Activated naive CD4-positive, alpha-beta T cell treated with anti-CD3 and anti-CD28 coated beads, Interleukin-2, amount 10 ng/mL, durations not matched to agents 7 days and 5 days (primary cell): ENCODE data around the gene BPIFA2.
A peak's percentile ranks its signal among the peaks of the same experiment; 100 is the strongest.
"Not testable (repeated sequence)": the region's sequence is repeated elsewhere in the genome, so short reads cannot be mapped to it uniquely, and the experiment has no call there.

ENCODE experiments used
- CTCF ChIA-PET: fragments of 350-600 bp; sonication (Branson Sonifier 250); formaldehyde crosslinking; loops from one replicate; lab custom pipeline; 2021; ENCODE audit warnings: antibody characterized with exemption; lab: Charles Lee
- DNase-seq: peaks from one replicate; pipeline ENCODE4 v3.0.0-alpha.2; 2020
- H3K27ac Mint-ChIP-seq: one replicate; pipeline ENCODE4 v1.8.0; 2021; ENCODE audit warnings: mild to moderate bottlenecking, moderate library complexity, mixed read lengths
- H3K27me3 Mint-ChIP-seq: one replicate; pipeline ENCODE4 v1.8.0; 2021; ENCODE audit warnings: mild to moderate bottlenecking, mixed read lengths
- H3K36me3 Mint-ChIP-seq: one replicate; pipeline ENCODE4 v1.8.0; 2021; ENCODE audit warnings: mixed read lengths
- H3K4me1 Mint-ChIP-seq: one replicate; pipeline ENCODE4 v1.8.0; 2021; ENCODE audit warnings: mixed read lengths
- H3K4me3 Mint-ChIP-seq: one replicate; pipeline ENCODE4 v1.8.0; 2021; ENCODE audit warnings: mild to moderate bottlenecking, moderate library complexity, mixed read lengths
- H3K9me3 Mint-ChIP-seq: one replicate; pipeline ENCODE4 v1.8.0; 2021; ENCODE audit warnings: mixed read lengths

Gene BPIFA2

GRCh38 chr20:33169176-33169794 lies 1.3 kb downstream of the BPIFA2 start:
- Mint-ChIP-seq H3K9me3 (peaks cover 14% of the 10 kb centered on the region), H3K27me3 (peaks cover 7% of the 10 kb centered on the region), H3K27ac (no peak overlapping the region), H3K4me3 (no peak overlapping the region), H3K4me1 (no peaks in the 10 kb centered on the region), H3K36me3 (no peaks in the 10 kb centered on the region)
- CTCF ChIA-PET, result no interaction called here
- peak; percentile 33 for DNase-seq

GRCh38 chr20:33172781-33173180 lies 4.8 kb downstream of the BPIFA2 start:
- no peak for DNase-seq
- Mint-ChIP-seq H3K27me3 (peaks cover 4% of the 10 kb centered on the region), H3K4me1 (no peaks in the 10 kb centered on the region), H3K36me3 (no peaks in the 10 kb centered on the region), H3K4me3 (no peak overlapping the region), H3K9me3 (peaks cover 14% of the 10 kb centered on the region), H3K27ac (no peak overlapping the region)
- CTCF ChIA-PET, result no interaction called here

- CTCF ChIA-PET, result no interaction called here
- no peak overlapping the region for H3K4me3 Mint-ChIP-seq
- H3K9me3 Mint-ChIP-seq, result peaks cover 2% of the 10 kb centered on the region
- peaks cover 4% of the 10 kb centered on the region for H3K27me3 Mint-ChIP-seq
- no peak overlapping the region for H3K27ac Mint-ChIP-seq
- H3K4me1 Mint-ChIP-seq, result no peaks in the 10 kb centered on the region
- no peaks in the 10 kb centered on the region for H3K36me3 Mint-ChIP-seq
- no peak for DNase-seq
These were observed 7.2 kb downstream of the BPIFA2 start for GRCh38 chr20:33175123-33175522.

GRCh38 chr20:33176101-33176500 lies 8.1 kb downstream of the BPIFA2 start:
- no peaks in the 10 kb centered on the region for H3K4me1 Mint-ChIP-seq
- no peaks in the 10 kb centered on the region for H3K36me3 Mint-ChIP-seq
- DNase-seq, result no peak
- CTCF ChIA-PET, result no interaction called here
- H3K9me3 Mint-ChIP-seq, result no peaks in the 10 kb centered on the region
- H3K27ac Mint-ChIP-seq, result no peak overlapping the region
- peaks cover 4% of the 10 kb centered on the region for H3K27me3 Mint-ChIP-seq
- H3K4me3 Mint-ChIP-seq, result no peak overlapping the region

- DNase-seq, result no peak
- no peaks in the 10 kb centered on the region for H3K36me3 Mint-ChIP-seq
- no peaks in the 10 kb centered on the region for H3K9me3 Mint-ChIP-seq
- no peak overlapping the region for H3K27ac Mint-ChIP-seq
- CTCF ChIA-PET, result no interaction called here
- H3K4me3 Mint-ChIP-seq, result no peak overlapping the region
- no peaks in the 10 kb centered on the region for H3K4me1 Mint-ChIP-seq
- peaks cover 4% of the 10 kb centered on the region for H3K27me3 Mint-ChIP-seq
These were observed 9.9 kb downstream of the BPIFA2 start for GRCh38 chr20:33177866-33178265.

- CTCF ChIA-PET, result no interaction called here
- Mint-ChIP-seq H3K4me3 (no peak overlapping the region), H3K27me3 (peaks cover 4% of the 10 kb centered on the region), H3K36me3 (no peaks in the 10 kb centered on the region), H3K27ac (no peak overlapping the region), H3K4me1 (no peaks in the 10 kb centered on the region), H3K9me3 (peaks cover 4% of the 10 kb centered on the region)
- no peak for DNase-seq
These were observed 10.8 kb downstream of the BPIFA2 start for GRCh38 chr20:33178726-33179125.

- peaks cover 4% of the 10 kb centered on the region for H3K9me3 Mint-ChIP-seq
- H3K27me3 Mint-ChIP-seq, result peaks cover 4% of the 10 kb centered on the region
- H3K4me3 Mint-ChIP-seq, result no peak overlapping the region
- CTCF ChIA-PET, result no interaction called here
- H3K27ac Mint-ChIP-seq, result no peak overlapping the region
- DNase-seq, result no peak
- H3K4me1 Mint-ChIP-seq, result no peaks in the 10 kb centered on the region
- H3K36me3 Mint-ChIP-seq, result no peaks in the 10 kb centered on the region
These were observed 12.2 kb downstream of the BPIFA2 start for GRCh38 chr20:33180169-33180568.

GRCh38 chr20:33181482-33182093 lies 13.6 kb downstream of the BPIFA2 start:
- H3K27me3 Mint-ChIP-seq, result peaks cover 3% of the 10 kb centered on the region
- no peaks in the 10 kb centered on the region for H3K36me3 Mint-ChIP-seq
- CTCF ChIA-PET, result no interaction called here
- peaks cover 4% of the 10 kb centered on the region for H3K9me3 Mint-ChIP-seq
- no peak for DNase-seq
- H3K27ac Mint-ChIP-seq, result no peak overlapping the region
- no peak overlapping the region for H3K4me3 Mint-ChIP-seq
- no peaks in the 10 kb centered on the region for H3K4me1 Mint-ChIP-seq

- Mint-ChIP-seq H3K36me3 (no peaks in the 10 kb centered on the region), H3K27ac (no peak overlapping the region), H3K4me1 (no peaks in the 10 kb centered on the region), H3K4me3 (no peak overlapping the region), H3K27me3 (no peaks in the 10 kb centered on the region), H3K9me3 (peaks cover 4% of the 10 kb centered on the region)
- DNase-seq, result no peak
- CTCF ChIA-PET, result no interaction called here
These were observed 15.4 kb downstream of the BPIFA2 start for GRCh38 chr20:33183312-33183711.

- H3K9me3 Mint-ChIP-seq, H3K4me3 Mint-ChIP-seq, H3K4me1 Mint-ChIP-seq, H3K27me3 Mint-ChIP-seq, H3K36me3 Mint-ChIP-seq, H3K27ac Mint-ChIP-seq, DNase-seq, CTCF ChIA-PET: not testable (repeated sequence)
These were observed 17.2 kb downstream of the BPIFA2 start for GRCh38 chr20:33185031-33185590.

GRCh38 chr20:33187491-33187890 lies 19.5 kb downstream of the BPIFA2 start:
- H3K9me3 Mint-ChIP-seq, result peaks cover 4% of the 10 kb centered on the region
- no peak overlapping the region for H3K27ac Mint-ChIP-seq

GRCh38 chr20:33188421-33188820 lies 20.5 kb downstream of the BPIFA2 start:
- H3K27ac Mint-ChIP-seq, result no peak overlapping the region
- no peaks in the 10 kb centered on the region for H3K4me1 Mint-ChIP-seq
- peaks cover 4% of the 10 kb centered on the region for H3K27me3 Mint-ChIP-seq
- H3K9me3 Mint-ChIP-seq, result no peaks in the 10 kb centered on the region
- no peaks in the 10 kb centered on the region for H3K36me3 Mint-ChIP-seq
- H3K4me3 Mint-ChIP-seq, result no peak overlapping the region
- no peak for DNase-seq
- CTCF ChIA-PET, result no interaction called here

More at GRCh38 chr20:33187491-33187890, 19.5 kb downstream of the BPIFA2 start:
- CTCF ChIA-PET, result no interaction called here
- Mint-ChIP-seq H3K36me3 (no peaks in the 10 kb centered on the region), H3K4me1 (no peaks in the 10 kb centered on the region), H3K27me3 (peaks cover 3% of the 10 kb centered on the region), H3K4me3 (no peak overlapping the region)
- DNase-seq, result no peak

GRCh38 chr20:33191484-33191883 lies 23.5 kb downstream of the BPIFA2 start:
- CTCF ChIA-PET, result no interaction called here
- H3K36me3 Mint-ChIP-seq, result no peaks in the 10 kb centered on the region
- no peaks in the 10 kb centered on the region for H3K9me3 Mint-ChIP-seq
- no peaks in the 10 kb centered on the region for H3K4me1 Mint-ChIP-seq
- no peak for DNase-seq
- no peak overlapping the region for H3K27ac Mint-ChIP-seq
- H3K4me3 Mint-ChIP-seq, result no peak overlapping the region
- H3K27me3 Mint-ChIP-seq, result peaks cover 7% of the 10 kb centered on the region

GRCh38 chr20:33191955-33192354 lies 24.0 kb downstream of the BPIFA2 start:
- H3K4me3 Mint-ChIP-seq, result no peak overlapping the region
- no peaks in the 10 kb centered on the region for H3K9me3 Mint-ChIP-seq
- H3K36me3 Mint-ChIP-seq, result no peaks in the 10 kb centered on the region
- no peaks in the 10 kb centered on the region for H3K4me1 Mint-ChIP-seq
- CTCF ChIA-PET, result no interaction called here
- no peak for DNase-seq
- H3K27me3 Mint-ChIP-seq, result peaks cover 7% of the 10 kb centered on the region
- no peak overlapping the region for H3K27ac Mint-ChIP-seq

GRCh38 chr20:33192912-33193501 lies 25.0 kb downstream of the BPIFA2 start:
- Mint-ChIP-seq H3K4me3 (no peak overlapping the region), H3K36me3 (no peaks in the 10 kb centered on the region), H3K27ac (no peak overlapping the region), H3K4me1 (no peaks in the 10 kb centered on the region), H3K27me3 (peaks cover 7% of the 10 kb centered on the region), H3K9me3 (no peaks in the 10 kb centered on the region)
- no peak for DNase-seq
- CTCF ChIA-PET, result no interaction called here
